Endothelial cell (in vitro differentiated cells): ENCODE results near the gene SVEP1. TPM values are rescaled to one million over a fixed set of nuclear protein-coding genes. Genes with fewer than 3 reads are reported as not detected.

Source experiments
- DNase-seq: peaks from one replicate; pipeline ENCODE4 v3.0.0; 2021; ENCODE audit warnings: low spot score
- H3K27ac Mint-ChIP-seq: one replicate; pipeline ENCODE4 v1.8.0; 2021; ENCODE audit warnings: mixed read lengths, inconsistent platforms; ENCODE audit not compliant: unreplicated experiment
- H3K27me3 Mint-ChIP-seq: one replicate; pipeline ENCODE4 v1.8.0; 2021; ENCODE audit warnings: mild to moderate bottlenecking, moderate library complexity, mixed read lengths, inconsistent platforms; ENCODE audit not compliant: unreplicated experiment
- H3K36me3 Mint-ChIP-seq: one replicate; pipeline ENCODE4 v1.8.0; 2021; ENCODE audit warnings: mild to moderate bottlenecking, low read depth, mixed read lengths, inconsistent platforms; ENCODE audit not compliant: unreplicated experiment
- H3K4me1 Mint-ChIP-seq: one replicate; pipeline ENCODE4 v1.8.0; 2021; ENCODE audit warnings: mild to moderate bottlenecking, mixed read lengths, inconsistent platforms; ENCODE audit not compliant: unreplicated experiment
- H3K4me3 Mint-ChIP-seq: one replicate; pipeline ENCODE4 v1.8.0; 2021; ENCODE audit warnings: mild to moderate bottlenecking, mixed read lengths, inconsistent platforms; ENCODE audit not compliant: unreplicated experiment
- H3K9me3 Mint-ChIP-seq: one replicate; pipeline ENCODE4 v1.8.0; 2021; ENCODE audit warnings: mixed read lengths, inconsistent platforms; ENCODE audit not compliant: unreplicated experiment
- CTCF ChIP-seq: fragments of 200-600 bp; sonication (generic); IDR thresholded peaks from one replicate; pipeline ENCODE4 v1.5.0; 2021; ENCODE audit warnings: antibody characterized with exemption; ENCODE audit not compliant: unreplicated experiment
- total RNA-seq: library from RNA; stranded (reverse); fragmentation: NEBNext Ultra II Directional; extraction: Animal tissue kit (Norgen Biotek cat#: 25700); gene quantifications from one replicate; pipeline ENCODE4 v1.2.1, GENCODE V29; 2021; ENCODE audit not compliant: unreplicated experiment

Gene SVEP1
- total RNA-seq, 1 donor from 2014 or later, result 0.08 TPM

- Mint-ChIP-seq H3K27ac (no peak overlapping the region), H3K9me3 (no peaks in the 10 kb centered on the region), H3K4me1 (no peaks in the 10 kb centered on the region), H3K4me3 (no peak overlapping the region), H3K27me3 (peaks cover 2% of the 10 kb centered on the region), H3K36me3 (peaks cover 2% of the 10 kb centered on the region)
- no peak for DNase-seq
- TF ChIP-seq CTCF, result no peak
Measured at GRCh38 chr9:110592044-110592830, 12.7 kb upstream of the SVEP1 start.

GRCh38 chr9:110591526-110591925 is 12.0 kb upstream of the SVEP1 start:
- Mint-ChIP-seq H3K36me3 (no peaks in the 10 kb centered on the region), H3K4me1 (no peaks in the 10 kb centered on the region), H3K9me3 (no peaks in the 10 kb centered on the region), H3K27me3 (peaks cover 2% of the 10 kb centered on the region), H3K4me3 (no peak overlapping the region), H3K27ac (no peak overlapping the region)
- DNase-seq, result no peak
- no peak for TF ChIP-seq CTCF

- Mint-ChIP-seq H3K27me3 (peaks cover 2% of the 10 kb centered on the region), H3K36me3 (no peaks in the 10 kb centered on the region), H3K4me3 (no peak overlapping the region), H3K9me3 (no peaks in the 10 kb centered on the region), H3K4me1 (no peaks in the 10 kb centered on the region), H3K27ac (no peak overlapping the region)
- TF ChIP-seq CTCF, result no peak
- DNase-seq, result no peak
Measured at GRCh38 chr9:110590816-110591215, 11.3 kb upstream of the SVEP1 start.

- DNase-seq, result no peak
- Mint-ChIP-seq H3K4me3 (no peak overlapping the region), H3K4me1 (no peaks in the 10 kb centered on the region), H3K27ac (no peak overlapping the region), H3K27me3 (peaks cover 2% of the 10 kb centered on the region), H3K9me3 (no peaks in the 10 kb centered on the region), H3K36me3 (no peaks in the 10 kb centered on the region)
- no peak for TF ChIP-seq CTCF
Measured at GRCh38 chr9:110588296-110588695, 8.8 kb upstream of the SVEP1 start.

- DNase-seq, result no peak
- no peaks in the 10 kb centered on the region for H3K9me3 Mint-ChIP-seq
Measured at GRCh38 chr9:110583237-110583636, 3.7 kb upstream of the SVEP1 start.

More at GRCh38 chr9:110583237-110583636, 3.7 kb upstream of the SVEP1 start:
- H3K4me1 Mint-ChIP-seq, result peaks cover 13% of the 10 kb centered on the region
- no peak overlapping the region for H3K4me3 Mint-ChIP-seq
- TF ChIP-seq CTCF, result no peak
- peaks cover 4% of the 10 kb centered on the region for H3K36me3 Mint-ChIP-seq
- H3K27ac Mint-ChIP-seq, result no peak overlapping the region
- peaks cover 14% of the 10 kb centered on the region for H3K27me3 Mint-ChIP-seq
